ENCODE results near the gene EGFLAM.

EGFLAM gene

GRCh38 chr5:38367966-38368365, 109.6 kb downstream of the EGFLAM start:
- Histone ChIP-seq H3K23ac (ENCODE audit: low read depth, low read length, poor library complexity) (no peak overlapping the region), H3K4me1 (ENCODE audit: control insufficient read depth in 2 of 2, insufficient read depth in 1 of 2, low read depth in 1 of 2, low read length in 2 of 2) (peaks cover 0 to 2% of the 10 kb centered on the region in 2 donors), H2BK5ac (ENCODE audit: low read length) (no peak overlapping the region), H3K9me3 (replicated peaks in 1 of 2; ENCODE audit: control insufficient read depth in 2 of 2, insufficient read depth in 1 of 2, low read depth in 1 of 2, low read length in 2 of 2) (no peaks in the 10 kb centered on the region), H2BK15ac (ENCODE audit: low read length) (no peak overlapping the region), H2BK12ac (ENCODE audit: low read length) (no peak overlapping the region), H3K14ac (ENCODE audit: low read length) (no peak overlapping the region), H3K18ac (ENCODE audit: low read length) (no peak overlapping the region), H3K79me1 (ENCODE audit: low read depth, low read length) (no peaks in the 10 kb centered on the region), H4K91ac (ENCODE audit: low read depth, low read length, poor library complexity) (no peak overlapping the region), H2AFZ (ENCODE audit: low read length) (no peak overlapping the region), H2BK120ac (ENCODE audit: low read depth, low read length) (no peak overlapping the region), H3K36me3 (replicated peaks in 1 of 2; ENCODE audit: control insufficient read depth in 2 of 2, insufficient read depth in 2 of 2, low read length in 2 of 2) (no peaks in the 10 kb centered on the region), H2AK5ac (ENCODE audit: low read depth, low read length) (no peak overlapping the region), H3K4me2 (ENCODE audit: insufficient read depth, low read length, poor library complexity, severe bottlenecking) (no peak overlapping the region), H3K4ac (ENCODE audit: low read length) (no peak overlapping the region), H4K8ac (ENCODE audit: low read depth, low read length) (no peak overlapping the region), H3K9ac (ENCODE audit: low read depth, low read length, poor library complexity) (no peak overlapping the region), H3K27ac (replicated peaks; ENCODE audit: low read length) (no peak overlapping the region), H3K4me3 (ENCODE audit: low read length in 2 of 2) (no peak overlapping the region), H3K27me3 (ENCODE audit: control insufficient read depth in 3 of 3, insufficient read depth in 3 of 3, low read depth in 1 of 3, low read length in 3 of 3) (peaks cover 0 to 3% (median 0%) of the 10 kb centered on the region in 3 experiments)
- DNase-seq (ENCODE audit: low spot score): no peak
- WGBS, 2 donors (ENCODE audit: extremely low coverage in 2 of 2, insufficient read length in 2 of 2, insufficient replicate concordance in 1 of 2): no CpG with 5 or more reads among the region's 5 CpGs

GRCh38 chr5:38369692-38370091, 111.3 kb downstream of the EGFLAM start:
- H4K91ac ChIP-seq (ENCODE audit: low read depth, low read length, poor library complexity): no peak overlapping the region
- no peak overlapping the region for H3K18ac ChIP-seq (ENCODE audit: low read length)
- no peak overlapping the region for H2AFZ ChIP-seq (ENCODE audit: low read length)
- no peak overlapping the region for H4K8ac ChIP-seq (ENCODE audit: low read depth, low read length)
- no CpG with 5 or more reads among the region's 5 CpGs for WGBS, 2 donors (ENCODE audit: extremely low coverage in 2 of 2, insufficient read length in 2 of 2, insufficient replicate concordance in 1 of 2)
- H3K4me1 ChIP-seq (ENCODE audit: control insufficient read depth in 2 of 2, insufficient read depth in 1 of 2, low read depth in 1 of 2, low read length in 2 of 2): peaks cover 0 to 2% of the 10 kb centered on the region in 2 donors
- no peak overlapping the region for H3K9ac ChIP-seq (ENCODE audit: low read depth, low read length, poor library complexity)
- no peak overlapping the region for H3K27ac ChIP-seq (replicated peaks; ENCODE audit: low read length)
- no peak overlapping the region for H3K4me3 ChIP-seq (ENCODE audit: low read length in 2 of 2)
- no peak overlapping the region for H2BK120ac ChIP-seq (ENCODE audit: low read depth, low read length)
- no peak overlapping the region for H3K4me2 ChIP-seq (ENCODE audit: insufficient read depth, low read length, poor library complexity, severe bottlenecking)
- H3K4ac ChIP-seq (ENCODE audit: low read length): no peak overlapping the region
- no peak overlapping the region for H3K14ac ChIP-seq (ENCODE audit: low read length)
- no peak overlapping the region for H2BK12ac ChIP-seq (ENCODE audit: low read length)
- no peaks in the 10 kb centered on the region for H3K36me3 ChIP-seq (replicated peaks in 1 of 2; ENCODE audit: control insufficient read depth in 2 of 2, insufficient read depth in 2 of 2, low read length in 2 of 2)
- H3K27me3 ChIP-seq (ENCODE audit: control insufficient read depth in 3 of 3, insufficient read depth in 3 of 3, low read depth in 1 of 3, low read length in 3 of 3): peaks cover 0 to 6% (median 3%) of the 10 kb centered on the region in 3 experiments
- no peak overlapping the region for H3K23ac ChIP-seq (ENCODE audit: low read depth, low read length, poor library complexity)
- H2AK5ac ChIP-seq (ENCODE audit: low read depth, low read length): no peak overlapping the region
- DNase-seq (ENCODE audit: low spot score): no peak
- H2BK15ac ChIP-seq (ENCODE audit: low read length): no peak overlapping the region
- H2BK5ac ChIP-seq (ENCODE audit: low read length): no peak overlapping the region
- no peaks in the 10 kb centered on the region for H3K9me3 ChIP-seq (replicated peaks in 1 of 2; ENCODE audit: control insufficient read depth in 2 of 2, insufficient read depth in 1 of 2, low read depth in 1 of 2, low read length in 2 of 2)
- no peaks in the 10 kb centered on the region for H3K79me1 ChIP-seq (ENCODE audit: low read depth, low read length)

GRCh38 chr5:38370358-38371100, 112.2 kb downstream of the EGFLAM start:
- no peak overlapping the region for H3K4me3 ChIP-seq (ENCODE audit: low read length in 2 of 2)
- no peak for DNase-seq (ENCODE audit: low spot score)
- no peak overlapping the region for H2BK12ac ChIP-seq (ENCODE audit: low read length)
- H3K4me1 ChIP-seq (ENCODE audit: control insufficient read depth in 2 of 2, insufficient read depth in 1 of 2, low read depth in 1 of 2, low read length in 2 of 2): peaks cover 0 to 4% of the 10 kb centered on the region in 2 donors
- H4K8ac ChIP-seq (ENCODE audit: low read depth, low read length): no peak overlapping the region
- peaks cover 0 to 6% (median 3%) of the 10 kb centered on the region in 3 experiments for H3K27me3 ChIP-seq (ENCODE audit: control insufficient read depth in 3 of 3, insufficient read depth in 3 of 3, low read depth in 1 of 3, low read length in 3 of 3)
- H2AK5ac ChIP-seq (ENCODE audit: low read depth, low read length): no peak overlapping the region
- H3K4ac ChIP-seq (ENCODE audit: low read length): no peak overlapping the region
- H3K4me2 ChIP-seq (ENCODE audit: insufficient read depth, low read length, poor library complexity, severe bottlenecking): no peak overlapping the region
- no peak overlapping the region for H3K18ac ChIP-seq (ENCODE audit: low read length)
- no peak overlapping the region for H4K91ac ChIP-seq (ENCODE audit: low read depth, low read length, poor library complexity)
- H3K14ac ChIP-seq (ENCODE audit: low read length): no peak overlapping the region
- H2BK5ac ChIP-seq (ENCODE audit: low read length): no peak overlapping the region
- WGBS, 2 donors (ENCODE audit: extremely low coverage in 2 of 2, insufficient read length in 2 of 2, insufficient replicate concordance in 1 of 2): no CpG with 5 or more reads among the region's 11 CpGs
- H2BK120ac ChIP-seq (ENCODE audit: low read depth, low read length): no peak overlapping the region
- no peak overlapping the region for H3K9ac ChIP-seq (ENCODE audit: low read depth, low read length, poor library complexity)
- no peaks in the 10 kb centered on the region for H3K9me3 ChIP-seq (replicated peaks in 1 of 2; ENCODE audit: control insufficient read depth in 2 of 2, insufficient read depth in 1 of 2, low read depth in 1 of 2, low read length in 2 of 2)
- no peak overlapping the region for H3K23ac ChIP-seq (ENCODE audit: low read depth, low read length, poor library complexity)
- no peak overlapping the region for H2BK15ac ChIP-seq (ENCODE audit: low read length)
- H2AFZ ChIP-seq (ENCODE audit: low read length): no peak overlapping the region
- no peak overlapping the region for H3K27ac ChIP-seq (replicated peaks; ENCODE audit: low read length)
- H3K36me3 ChIP-seq (replicated peaks in 1 of 2; ENCODE audit: control insufficient read depth in 2 of 2, insufficient read depth in 2 of 2, low read length in 2 of 2): no peaks in the 10 kb centered on the region
- H3K79me1 ChIP-seq (ENCODE audit: low read depth, low read length): no peaks in the 10 kb centered on the region

- Histone ChIP-seq H2AK5ac (ENCODE audit: low read depth, low read length) (no peak overlapping the region), H3K14ac (ENCODE audit: low read length) (no peak overlapping the region), H3K36me3 (replicated peaks in 1 of 2; ENCODE audit: control insufficient read depth in 2 of 2, insufficient read depth in 2 of 2, low read length in 2 of 2) (no peaks in the 10 kb centered on the region), H4K8ac (ENCODE audit: low read depth, low read length) (no peak overlapping the region), H3K9ac (ENCODE audit: low read depth, low read length, poor library complexity) (no peak overlapping the region), H3K9me3 (replicated peaks in 1 of 2; ENCODE audit: control insufficient read depth in 2 of 2, insufficient read depth in 1 of 2, low read depth in 1 of 2, low read length in 2 of 2) (no peaks in the 10 kb centered on the region), H3K27ac (replicated peaks; ENCODE audit: low read length) (no peak overlapping the region), H3K4ac (ENCODE audit: low read length) (no peak overlapping the region), H3K79me1 (ENCODE audit: low read depth, low read length) (no peaks in the 10 kb centered on the region), H4K91ac (ENCODE audit: low read depth, low read length, poor library complexity) (no peak overlapping the region), H2AFZ (ENCODE audit: low read length) (no peak overlapping the region), H2BK15ac (ENCODE audit: low read length) (no peak overlapping the region), H3K4me3 (ENCODE audit: low read length in 2 of 2) (no peak overlapping the region), H2BK120ac (ENCODE audit: low read depth, low read length) (no peak overlapping the region), H3K4me1 (ENCODE audit: control insufficient read depth in 2 of 2, insufficient read depth in 1 of 2, low read depth in 1 of 2, low read length in 2 of 2) (peaks cover 0 to 5% of the 10 kb centered on the region in 2 donors), H2BK5ac (ENCODE audit: low read length) (no peak overlapping the region), H2BK12ac (ENCODE audit: low read length) (no peak overlapping the region), H3K23ac (ENCODE audit: low read depth, low read length, poor library complexity) (no peak overlapping the region), H3K4me2 (ENCODE audit: insufficient read depth, low read length, poor library complexity, severe bottlenecking) (no peak overlapping the region), H3K27me3 (ENCODE audit: control insufficient read depth in 3 of 3, insufficient read depth in 3 of 3, low read depth in 1 of 3, low read length in 3 of 3) (peaks cover 0 to 6% (median 0%) of the 10 kb centered on the region in 3 experiments), H3K18ac (ENCODE audit: low read length) (no peak overlapping the region)
- no peak for DNase-seq (ENCODE audit: low spot score)
- WGBS, 2 donors (ENCODE audit: extremely low coverage in 2 of 2, insufficient read length in 2 of 2, insufficient replicate concordance in 1 of 2): no CpG with 5 or more reads among the region's 8 CpGs
These were observed 113.2 kb downstream of the EGFLAM start for GRCh38 chr5:38371596-38371995.

Measured in neuronal stem cell (in vitro differentiated cells).